WTC11 (cell line): ENCODE measurements around the gene VPS35L. TPM values are rescaled to one million over a fixed set of nuclear protein-coding genes. Genes with fewer than 3 reads are reported as not detected.

ENCODE experiments used
- ATAC-seq: fragments of 200-7000 bp; cut with Tn5 transposase; 2 replicates; pipeline ENCODE4 v1.10.0; 2021; ENCODE audit warnings: mild to moderate bottlenecking, moderate library complexity
- CTCF ChIA-PET: fragments of 300-600 bp; sonication (Branson Sonifier 250); formaldehyde crosslinking; loops from one replicate; lab custom pipeline; 2021; ENCODE audit warnings: antibody characterized with exemption; lab: Charles Lee
- POLR2A ChIA-PET: fragments of 350-600 bp; sonication (Branson Sonifier 250); formaldehyde crosslinking; loops from one replicate; lab custom pipeline; 2021; ENCODE audit warnings: antibody characterized with exemption; lab: Charles Lee
- DNase-seq: peaks from one replicate; pipeline ENCODE4 v3.0.0; 2021; ENCODE audit warnings: low spot score
- H3K27ac Mint-ChIP-seq: 2 replicates; pipeline ENCODE4 v1.8.0; 2021; ENCODE audit warnings: mixed read lengths
- H3K27me3 Mint-ChIP-seq: 2 replicates; pipeline ENCODE4 v1.8.0; 2021; ENCODE audit warnings: low read depth, mild to moderate bottlenecking, moderate library complexity, mixed read lengths
- H3K36me3 Mint-ChIP-seq: 2 replicates; pipeline ENCODE4 v1.8.0; 2021; ENCODE audit warnings: mixed read lengths
- H3K4me1 Mint-ChIP-seq: 2 replicates; pipeline ENCODE4 v1.8.0; 2022; ENCODE audit warnings: mixed read lengths
- H3K4me3 Mint-ChIP-seq: 2 replicates; pipeline ENCODE4 v1.8.0; 2021; ENCODE audit warnings: mild to moderate bottlenecking, moderate library complexity, mixed read lengths
- H3K9me3 Mint-ChIP-seq: 2 replicates; pipeline ENCODE4 v1.8.0; 2021; ENCODE audit warnings: mixed read lengths
- E2F1 ChIP-seq: sonication (generic); formaldehyde crosslinking; IDR thresholded peaks from 2 replicates; pipeline ENCODE4 v1.8.0; 2022; ENCODE audit warnings: mild to moderate bottlenecking, missing genetic modification reagents
- ELF4 ChIP-seq: sonication (generic); formaldehyde crosslinking; IDR thresholded peaks from 2 replicates; pipeline ENCODE4 v1.8.1; 2022; ENCODE audit warnings: low read depth, mild to moderate bottlenecking, moderate library complexity, missing genetic modification reagents
- EMX1 ChIP-seq: fragments of 250-450 bp; sonication (Bioruptor Pico); IDR thresholded peaks from 2 replicates; pipeline ENCODE4 v1.8.0; 2021; ENCODE audit warnings: mild to moderate bottlenecking
- FOXK1 ChIP-seq: sonication (generic); formaldehyde crosslinking; IDR thresholded peaks from 2 replicates; pipeline ENCODE4 v1.8.0; 2022; ENCODE audit warnings: mild to moderate bottlenecking, moderate library complexity, missing genetic modification reagents
- GABPB1 ChIP-seq: sonication (generic); formaldehyde crosslinking; IDR thresholded peaks from 2 replicates; pipeline ENCODE4 v1.8.1; 2023; ENCODE audit warnings: mild to moderate bottlenecking, missing genetic modification reagents
- MYBL2 ChIP-seq: sonication (generic); formaldehyde crosslinking; IDR thresholded peaks from 2 replicates; pipeline ENCODE4 v1.8.1; 2023; ENCODE audit warnings: mild to moderate bottlenecking, moderate library complexity, missing genetic modification reagents
- NFATC4 ChIP-seq: fragments of 250-450 bp; sonication (Bioruptor Pico); IDR thresholded peaks from 2 replicates; pipeline ENCODE4 v1.9.0; 2021; ENCODE audit warnings: mild to moderate bottlenecking
- OVOL2 ChIP-seq: fragments of 250-450 bp; sonication (Bioruptor Pico); IDR thresholded peaks from 2 replicates; pipeline ENCODE4 v1.9.0; 2021; ENCODE audit warnings: mild to moderate bottlenecking, borderline replicate concordance
- TCF7 ChIP-seq: sonication (generic); formaldehyde crosslinking; IDR thresholded peaks from 2 replicates; pipeline ENCODE4 v1.8.0; 2022; ENCODE audit warnings: mild to moderate bottlenecking, low read depth, missing genetic modification reagents, moderate library complexity
- TEAD1 ChIP-seq: sonication (generic); formaldehyde crosslinking; IDR thresholded peaks from 2 replicates; pipeline ENCODE4 v1.8.0; 2022; ENCODE audit warnings: mild to moderate bottlenecking, missing genetic modification reagents
- ZBTB43 ChIP-seq: sonication (generic); formaldehyde crosslinking; IDR thresholded peaks from 2 replicates; pipeline ENCODE4 v1.8.1; 2023; ENCODE audit warnings: mild to moderate bottlenecking, missing genetic modification reagents
- ZNF512 ChIP-seq: sonication (generic); formaldehyde crosslinking; IDR thresholded peaks from 2 replicates; pipeline ENCODE4 v1.8.1; 2022; ENCODE audit warnings: missing genetic modification reagents, borderline replicate concordance
- total RNA-seq: library from RNA; stranded (reverse); gene quantifications from 3 replicates; pipeline ENCODE4 v1.2.3, GENCODE V29; 2021
- TF ChIP-seq, protein P1 (sequence below): sonication (generic); formaldehyde crosslinking; IDR thresholded peaks from 2 replicates; pipeline ENCODE4 v1.8.0; 2022; ENCODE audit warnings: missing genetic modification reagents
- TF ChIP-seq, protein P2 (sequence below): fragments of 200-600 bp; IDR thresholded peaks from 2 replicates; pipeline ENCODE4 v1.8.0; 2022; ENCODE audit warnings: antibody characterized with exemption
- TF ChIP-seq, protein P3 (sequence below): sonication (generic); formaldehyde crosslinking; IDR thresholded peaks from 2 replicates; pipeline ENCODE4 v1.8.1; 2022; ENCODE audit warnings: low read depth, missing genetic modification reagents, borderline replicate concordance

Gene VPS35L
- total RNA-seq, 1 experiment from 2014 or later, result 59.7 TPM

- TF ChIP-seq ZBTB43 (CRISPR knock-in tag) (no peak), TEAD1 (CRISPR knock-in tag) (no peak), NFATC4 (CRISPR knock-in tag) (no peak), MYBL2 (CRISPR knock-in tag) (no peak), E2F1 (CRISPR knock-in tag) (no peak)
- TF ChIP-seq, protein P1, sequence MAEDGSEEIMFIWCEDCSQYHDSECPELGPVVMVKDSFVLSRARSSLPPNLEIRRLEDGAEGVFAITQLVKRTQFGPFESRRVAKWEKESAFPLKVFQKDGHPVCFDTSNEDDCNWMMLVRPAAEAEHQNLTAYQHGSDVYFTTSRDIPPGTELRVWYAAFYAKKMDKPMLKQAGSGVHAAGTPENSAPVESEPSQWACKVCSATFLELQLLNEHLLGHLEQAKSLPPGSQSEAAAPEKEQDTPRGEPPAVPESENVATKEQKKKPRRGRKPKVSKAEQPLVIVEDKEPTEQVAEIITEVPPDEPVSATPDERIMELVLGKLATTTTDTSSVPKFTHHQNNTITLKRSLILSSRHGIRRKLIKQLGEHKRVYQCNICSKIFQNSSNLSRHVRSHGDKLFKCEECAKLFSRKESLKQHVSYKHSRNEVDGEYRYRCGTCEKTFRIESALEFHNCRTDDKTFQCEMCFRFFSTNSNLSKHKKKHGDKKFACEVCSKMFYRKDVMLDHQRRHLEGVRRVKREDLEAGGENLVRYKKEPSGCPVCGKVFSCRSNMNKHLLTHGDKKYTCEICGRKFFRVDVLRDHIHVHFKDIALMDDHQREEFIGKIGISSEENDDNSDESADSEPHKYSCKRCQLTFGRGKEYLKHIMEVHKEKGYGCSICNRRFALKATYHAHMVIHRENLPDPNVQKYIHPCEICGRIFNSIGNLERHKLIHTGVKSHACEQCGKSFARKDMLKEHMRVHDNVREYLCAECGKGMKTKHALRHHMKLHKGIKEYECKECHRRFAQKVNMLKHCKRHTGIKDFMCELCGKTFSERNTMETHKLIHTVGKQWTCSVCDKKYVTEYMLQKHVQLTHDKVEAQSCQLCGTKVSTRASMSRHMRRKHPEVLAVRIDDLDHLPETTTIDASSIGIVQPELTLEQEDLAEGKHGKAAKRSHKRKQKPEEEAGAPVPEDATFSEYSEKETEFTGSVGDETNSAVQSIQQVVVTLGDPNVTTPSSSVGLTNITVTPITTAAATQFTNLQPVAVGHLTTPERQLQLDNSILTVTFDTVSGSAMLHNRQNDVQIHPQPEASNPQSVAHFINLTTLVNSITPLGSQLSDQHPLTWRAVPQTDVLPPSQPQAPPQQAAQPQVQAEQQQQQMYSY (CRISPR knock-in tag), result no peak
- TF ChIP-seq, protein P2, sequence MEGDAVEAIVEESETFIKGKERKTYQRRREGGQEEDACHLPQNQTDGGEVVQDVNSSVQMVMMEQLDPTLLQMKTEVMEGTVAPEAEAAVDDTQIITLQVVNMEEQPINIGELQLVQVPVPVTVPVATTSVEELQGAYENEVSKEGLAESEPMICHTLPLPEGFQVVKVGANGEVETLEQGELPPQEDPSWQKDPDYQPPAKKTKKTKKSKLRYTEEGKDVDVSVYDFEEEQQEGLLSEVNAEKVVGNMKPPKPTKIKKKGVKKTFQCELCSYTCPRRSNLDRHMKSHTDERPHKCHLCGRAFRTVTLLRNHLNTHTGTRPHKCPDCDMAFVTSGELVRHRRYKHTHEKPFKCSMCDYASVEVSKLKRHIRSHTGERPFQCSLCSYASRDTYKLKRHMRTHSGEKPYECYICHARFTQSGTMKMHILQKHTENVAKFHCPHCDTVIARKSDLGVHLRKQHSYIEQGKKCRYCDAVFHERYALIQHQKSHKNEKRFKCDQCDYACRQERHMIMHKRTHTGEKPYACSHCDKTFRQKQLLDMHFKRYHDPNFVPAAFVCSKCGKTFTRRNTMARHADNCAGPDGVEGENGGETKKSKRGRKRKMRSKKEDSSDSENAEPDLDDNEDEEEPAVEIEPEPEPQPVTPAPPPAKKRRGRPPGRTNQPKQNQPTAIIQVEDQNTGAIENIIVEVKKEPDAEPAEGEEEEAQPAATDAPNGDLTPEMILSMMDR, result no peak
- TF ChIP-seq, protein P3, sequence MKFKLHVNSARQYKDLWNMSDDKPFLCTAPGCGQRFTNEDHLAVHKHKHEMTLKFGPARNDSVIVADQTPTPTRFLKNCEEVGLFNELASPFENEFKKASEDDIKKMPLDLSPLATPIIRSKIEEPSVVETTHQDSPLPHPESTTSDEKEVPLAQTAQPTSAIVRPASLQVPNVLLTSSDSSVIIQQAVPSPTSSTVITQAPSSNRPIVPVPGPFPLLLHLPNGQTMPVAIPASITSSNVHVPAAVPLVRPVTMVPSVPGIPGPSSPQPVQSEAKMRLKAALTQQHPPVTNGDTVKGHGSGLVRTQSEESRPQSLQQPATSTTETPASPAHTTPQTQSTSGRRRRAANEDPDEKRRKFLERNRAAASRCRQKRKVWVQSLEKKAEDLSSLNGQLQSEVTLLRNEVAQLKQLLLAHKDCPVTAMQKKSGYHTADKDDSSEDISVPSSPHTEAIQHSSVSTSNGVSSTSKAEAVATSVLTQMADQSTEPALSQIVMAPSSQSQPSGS (CRISPR knock-in tag), result no peak
Observed at GRCh38 chr16:19700319-19700781, 144.8 kb downstream of the VPS35L start (continued).

DNA sequence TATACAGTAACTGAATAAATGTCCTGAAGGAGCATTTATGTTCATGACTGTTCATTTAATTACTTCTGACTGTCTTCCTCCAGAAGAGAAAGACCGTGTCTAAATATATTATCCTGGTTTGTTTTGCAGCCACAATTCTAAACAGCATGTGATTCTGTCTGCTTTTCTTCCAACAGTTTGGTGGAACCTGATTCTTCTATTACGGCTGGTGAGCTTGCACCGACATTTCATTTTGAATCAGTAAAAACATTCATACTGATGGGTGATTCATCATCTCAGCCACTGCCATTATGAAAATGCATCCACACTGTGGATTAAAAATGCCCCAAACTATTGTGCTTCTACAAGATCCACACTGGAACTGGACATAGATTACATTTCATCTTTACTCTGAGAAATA is 145.6 kb downstream of the VPS35L start:
- ATAC-seq, result no peak
- Mint-ChIP-seq H3K36me3 (peaks cover 87% of the 10 kb centered on the region), H3K4me1 (no peaks in the 10 kb centered on the region), H3K4me3 (no peak overlapping the region), H3K27me3 (no peaks in the 10 kb centered on the region), H3K9me3 (peaks cover 3% of the 10 kb centered on the region; the same call in 1 of the 2 replicates), H3K27ac (no peak overlapping the region)
- ChIA-PET POLR2A (no interaction called here), CTCF (no interaction called here)
- no peak for DNase-seq
- TF ChIP-seq EMX1 (CRISPR knock-in tag) (no peak), FOXK1 (CRISPR knock-in tag) (no peak), ZNF512 (CRISPR knock-in tag) (no peak), ELF4 (CRISPR knock-in tag) (no peak), GABPB1 (CRISPR knock-in tag) (no peak), OVOL2 (CRISPR knock-in tag) (no peak), TCF7 (CRISPR knock-in tag) (no peak)
- TF ChIP-seq, protein P3 (CRISPR knock-in tag), result no peak
